GM23338 (cell line): ENCODE results near the gene IL12RB1. TPM values are rescaled to one million over a fixed set of nuclear protein-coding genes. Genes with fewer than 3 reads are reported as not detected.

ENCODE experiments used
- ATAC-seq: fragments of 200-7000 bp; cut with Tn5 transposase; 3 replicates; pipeline ENCODE4 v1.9.1; 2020
- DNase-seq: peaks from one replicate; pipeline ENCODE4 v3.0.0-alpha.2; 2015; ENCODE audit warnings: low spot score
- H2AFZ ChIP-seq: fragments of 200-600 bp; sonication (generic); 2 replicates; pipeline ENCODE4 v1.8.0; 2016; ENCODE audit warnings: antibody characterized with exemption, mild to moderate bottlenecking, moderate library complexity
- H3F3A ChIP-seq: fragments of 200-600 bp; sonication (generic); replicated peaks from 2 replicates; pipeline ENCODE4 v1.8.0; 2017; ENCODE audit warnings: antibody characterized with exemption, mixed run types, low read depth
- H3K27ac ChIP-seq: fragments of 200-600 bp; sonication (generic); 2 replicates; pipeline ENCODE4 v1.6.1; 2016; ENCODE audit warnings: low read depth
- H3K27me3 ChIP-seq: fragments of 200-600 bp; sonication (generic); 2 replicates; pipeline ENCODE4 v1.8.0; 2016; ENCODE audit warnings: mild to moderate bottlenecking, mixed run types, moderate library complexity; ENCODE audit not compliant: insufficient read depth
- H3K36me3 ChIP-seq: fragments of 200-600 bp; sonication (generic); 2 replicates; pipeline ENCODE4 v1.8.0; 2016; ENCODE audit warnings: mild to moderate bottlenecking; ENCODE audit not compliant: insufficient read depth
- H3K4me1 ChIP-seq: fragments of 200-600 bp; sonication (generic); 2 replicates; pipeline ENCODE4 v1.8.0; 2016; ENCODE audit warnings: mild to moderate bottlenecking, moderate library complexity; ENCODE audit not compliant: insufficient read depth
- H3K4me2 ChIP-seq: fragments of 200-600 bp; sonication (generic); 2 replicates; pipeline ENCODE4 v1.7.1; 2017; ENCODE audit warnings: mixed run types
- H3K4me3 ChIP-seq: fragments of 200-600 bp; sonication (generic); 2 replicates; pipeline ENCODE4 v1.6.1; 2016; ENCODE audit warnings: mixed run types
- H3K79me2 ChIP-seq: fragments of 200-600 bp; sonication (generic); replicated peaks from 2 replicates; pipeline ENCODE4 v1.8.0; 2017; ENCODE audit warnings: mild to moderate bottlenecking; ENCODE audit not compliant: insufficient read depth
- H3K9me2 ChIP-seq: fragments of 200-600 bp; sonication (generic); 2 replicates; pipeline ENCODE4 v1.8.0; 2017; ENCODE audit not compliant: insufficient read depth
- H4K20me1 ChIP-seq: fragments of 200-600 bp; sonication (generic); replicated peaks from 2 replicates; pipeline ENCODE4 v1.8.0; 2017; ENCODE audit warnings: mild to moderate bottlenecking; ENCODE audit not compliant: insufficient read depth
- H3K27ac Mint-ChIP-seq: 2 replicates; pipeline ENCODE4 v1.8.0; 2020; ENCODE audit warnings: inconsistent platforms, mild to moderate bottlenecking, moderate library complexity, mixed read lengths
- H3K27me3 Mint-ChIP-seq: 3 replicates; pipeline ENCODE4 v1.8.0; 2022; ENCODE audit warnings: low read depth, mild to moderate bottlenecking, moderate library complexity, mixed read lengths, inconsistent platforms; ENCODE audit not compliant: insufficient read depth, poor library complexity
- H3K36me3 Mint-ChIP-seq: 3 replicates; pipeline ENCODE4 v1.8.0; 2021; ENCODE audit warnings: low read depth, mild to moderate bottlenecking, inconsistent platforms, moderate library complexity, mixed read lengths
- H3K4me1 Mint-ChIP-seq: 3 replicates; pipeline ENCODE4 v1.8.0; 2020; ENCODE audit warnings: mild to moderate bottlenecking, inconsistent platforms, mixed read lengths
- H3K4me3 Mint-ChIP-seq: 3 replicates; pipeline ENCODE4 v1.8.0; 2021; ENCODE audit warnings: moderate library complexity, mild to moderate bottlenecking, inconsistent platforms, mixed read lengths
- H3K9me3 Mint-ChIP-seq: 3 replicates; pipeline ENCODE4 v1.8.0; 2020; ENCODE audit warnings: moderate library complexity, mild to moderate bottlenecking, inconsistent platforms, mixed read lengths
- EZH2 ChIP-seq: fragments of 200-600 bp; sonication (generic); IDR thresholded peaks from one replicate; pipeline ENCODE4 v1.8.0; 2017; ENCODE audit warnings: antibody characterized with exemption, mild to moderate bottlenecking, low read depth; ENCODE audit not compliant: unreplicated experiment
- EZH2phosphoT487 ChIP-seq: fragments of 200-600 bp; sonication (generic); IDR thresholded peaks from one replicate; pipeline ENCODE4 v1.8.1; 2018; ENCODE audit warnings: antibody characterized with exemption; ENCODE audit not compliant: unreplicated experiment
- JUNB ChIP-seq: IDR thresholded peaks from one replicate; pipeline ENCODE4 v1.6.1; 2016; ENCODE audit warnings: antibody characterized with exemption; ENCODE audit not compliant: unreplicated experiment
- NANOG ChIP-seq: IDR thresholded peaks from 2 replicates; pipeline ENCODE4 v1.6.1; 2016; ENCODE audit warnings: antibody characterized with exemption, borderline replicate concordance
- POLR2AphosphoS5 ChIP-seq: IDR thresholded peaks from 2 replicates; pipeline ENCODE4 v1.6.1; 2016; ENCODE audit warnings: antibody characterized with exemption, low read depth
- STAT1 ChIP-seq: IDR thresholded peaks from one replicate; pipeline ENCODE4 v1.6.1; 2016; ENCODE audit warnings: antibody characterized with exemption; ENCODE audit not compliant: unreplicated experiment
- ZNF331 ChIP-seq: fragments of 250-450 bp; sonication (Bioruptor Pico); IDR thresholded peaks from 2 replicates; pipeline ENCODE4 v1.5.0; 2020; ENCODE audit warnings: low read depth, mild to moderate bottlenecking, moderate library complexity
- polyA plus RNA-seq: library from polyadenylated mRNA; unstranded; fragments of >200 nt; fragmentation: Nextera tagmentation; extraction: Ambion mirVana; gene quantifications from 2 replicates; pipeline ENCODE4 v1.2.1, GENCODE V29; 2016
- total RNA-seq: library from RNA; depleted of rRNA; stranded (reverse); fragments of >200 nt; shearing (Covaris generic); gene quantifications from 2 replicates; pipeline ENCODE4 v1.2.3, GENCODE V29; 2014
- TF ChIP-seq, protein P1 (sequence below): IDR thresholded peaks from one replicate; pipeline ENCODE4 v1.6.1; 2018; ENCODE audit warnings: antibody characterized with exemption; ENCODE audit not compliant: unreplicated experiment
- TF ChIP-seq, protein P2 (sequence below): IDR thresholded peaks from 2 replicates; pipeline ENCODE4 v1.6.1; 2016; ENCODE audit warnings: antibody characterized with exemption
- TF ChIP-seq, protein P3 (sequence below), 2 experiments: fragments of 200-600 bp in 1 of 2; sonication (generic) in 1 of 2; conservative IDR thresholded peaks; 2 replicates each; pipeline versions ENCODE4 v1.5.1 to v1.6.1; 2016 to 2017; ENCODE audit warnings: antibody characterized with exemption in 2 of 2, low read depth in 2 of 2, mild to moderate bottlenecking in 2 of 2, moderate library complexity in 1 of 2

Gene IL12RB1
- total and polyA plus RNA-seq, 2 experiments from 2014 or later, result not detected

DNA sequence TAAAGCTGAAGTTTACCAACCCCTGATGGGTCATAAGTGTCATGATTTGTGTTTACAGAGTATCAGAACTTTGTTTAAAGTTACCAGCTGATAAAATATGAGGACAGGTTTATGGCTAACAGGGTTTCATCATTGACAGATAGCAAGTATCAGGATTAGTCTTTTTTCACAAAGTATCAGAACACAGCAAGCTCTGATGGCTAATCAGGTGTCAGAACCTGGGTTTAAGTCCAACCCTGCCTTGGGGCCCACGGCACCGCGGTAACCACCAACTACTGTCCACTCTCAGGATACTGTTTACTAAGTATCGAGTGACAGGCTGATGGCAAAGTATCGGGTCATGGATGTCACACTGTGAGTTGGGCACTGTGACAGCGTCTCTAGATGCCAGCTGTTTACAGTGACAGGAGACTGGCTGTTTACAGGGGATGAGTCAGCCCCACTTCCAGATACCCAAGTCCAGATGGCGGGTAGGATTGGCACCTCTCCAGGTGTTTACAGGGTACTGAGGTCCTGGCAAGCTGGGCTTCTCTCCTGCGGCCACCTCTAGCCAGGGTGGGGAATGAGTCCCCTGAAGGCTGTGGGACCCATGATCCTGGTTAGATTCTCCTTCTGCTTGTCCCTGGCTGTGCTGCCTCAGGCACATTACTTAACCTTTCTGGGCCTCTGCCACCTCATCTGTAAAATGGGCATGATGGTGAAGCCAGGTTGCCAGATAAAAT lies 57.0 kb downstream of the IL12RB1 start (continued):
- TF ChIP-seq, protein P1, sequence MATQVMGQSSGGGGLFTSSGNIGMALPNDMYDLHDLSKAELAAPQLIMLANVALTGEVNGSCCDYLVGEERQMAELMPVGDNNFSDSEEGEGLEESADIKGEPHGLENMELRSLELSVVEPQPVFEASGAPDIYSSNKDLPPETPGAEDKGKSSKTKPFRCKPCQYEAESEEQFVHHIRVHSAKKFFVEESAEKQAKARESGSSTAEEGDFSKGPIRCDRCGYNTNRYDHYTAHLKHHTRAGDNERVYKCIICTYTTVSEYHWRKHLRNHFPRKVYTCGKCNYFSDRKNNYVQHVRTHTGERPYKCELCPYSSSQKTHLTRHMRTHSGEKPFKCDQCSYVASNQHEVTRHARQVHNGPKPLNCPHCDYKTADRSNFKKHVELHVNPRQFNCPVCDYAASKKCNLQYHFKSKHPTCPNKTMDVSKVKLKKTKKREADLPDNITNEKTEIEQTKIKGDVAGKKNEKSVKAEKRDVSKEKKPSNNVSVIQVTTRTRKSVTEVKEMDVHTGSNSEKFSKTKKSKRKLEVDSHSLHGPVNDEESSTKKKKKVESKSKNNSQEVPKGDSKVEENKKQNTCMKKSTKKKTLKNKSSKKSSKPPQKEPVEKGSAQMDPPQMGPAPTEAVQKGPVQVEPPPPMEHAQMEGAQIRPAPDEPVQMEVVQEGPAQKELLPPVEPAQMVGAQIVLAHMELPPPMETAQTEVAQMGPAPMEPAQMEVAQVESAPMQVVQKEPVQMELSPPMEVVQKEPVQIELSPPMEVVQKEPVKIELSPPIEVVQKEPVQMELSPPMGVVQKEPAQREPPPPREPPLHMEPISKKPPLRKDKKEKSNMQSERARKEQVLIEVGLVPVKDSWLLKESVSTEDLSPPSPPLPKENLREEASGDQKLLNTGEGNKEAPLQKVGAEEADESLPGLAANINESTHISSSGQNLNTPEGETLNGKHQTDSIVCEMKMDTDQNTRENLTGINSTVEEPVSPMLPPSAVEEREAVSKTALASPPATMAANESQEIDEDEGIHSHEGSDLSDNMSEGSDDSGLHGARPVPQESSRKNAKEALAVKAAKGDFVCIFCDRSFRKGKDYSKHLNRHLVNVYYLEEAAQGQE, result no peak
- no peak for TF ChIP-seq EZH2phosphoT487
- TF ChIP-seq STAT1, result no peak
- TF ChIP-seq ZNF331 (CRISPR knock-in tag), result no peak
- TF ChIP-seq NANOG, result no peak

DNA sequence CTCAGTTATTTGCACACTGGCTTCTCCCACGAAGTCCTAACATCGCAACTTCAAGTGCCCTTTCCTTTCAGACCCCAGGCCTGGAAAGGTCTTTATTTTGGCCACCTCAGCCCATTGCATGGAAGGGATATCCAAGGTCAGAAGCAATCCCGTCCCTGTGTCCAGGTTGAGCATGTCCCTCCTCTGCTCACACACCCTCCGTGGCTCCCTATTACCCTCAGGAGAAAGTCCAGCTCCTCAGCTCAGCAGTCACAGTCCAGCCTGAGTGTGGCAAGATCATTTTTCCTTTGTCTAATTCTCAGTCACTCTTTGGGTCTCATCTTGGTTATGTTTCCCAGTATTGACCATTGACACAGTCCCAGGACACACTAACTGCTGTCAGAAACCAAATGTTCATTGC lies 59.6 kb downstream of the IL12RB1 start:
- H3K27me3 Mint-ChIP-seq, result peaks cover 11% of the 10 kb centered on the region
- DNase-seq, result no peak

More for the DNA sequence above, 59.6 kb downstream of the IL12RB1 start:
- H3K9me2 ChIP-seq, result no peaks in the 10 kb centered on the region
- no peak overlapping the region for H3K27ac ChIP-seq
- no peaks in the 10 kb centered on the region for H3K27me3 ChIP-seq
- no peaks in the 10 kb centered on the region for H3K36me3 ChIP-seq
- TF ChIP-seq STAT1 (no peak), POLR2AphosphoS5 (no peak), NANOG (no peak), EZH2 (no peak), JUNB (no peak), EZH2phosphoT487 (no peak), ZNF331 (CRISPR knock-in tag) (no peak)
- TF ChIP-seq, protein P2, sequence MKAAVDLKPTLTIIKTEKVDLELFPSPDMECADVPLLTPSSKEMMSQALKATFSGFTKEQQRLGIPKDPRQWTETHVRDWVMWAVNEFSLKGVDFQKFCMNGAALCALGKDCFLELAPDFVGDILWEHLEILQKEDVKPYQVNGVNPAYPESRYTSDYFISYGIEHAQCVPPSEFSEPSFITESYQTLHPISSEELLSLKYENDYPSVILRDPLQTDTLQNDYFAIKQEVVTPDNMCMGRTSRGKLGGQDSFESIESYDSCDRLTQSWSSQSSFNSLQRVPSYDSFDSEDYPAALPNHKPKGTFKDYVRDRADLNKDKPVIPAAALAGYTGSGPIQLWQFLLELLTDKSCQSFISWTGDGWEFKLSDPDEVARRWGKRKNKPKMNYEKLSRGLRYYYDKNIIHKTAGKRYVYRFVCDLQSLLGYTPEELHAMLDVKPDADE, result no peak
- TF ChIP-seq, protein P1, result no peak
- TF ChIP-seq, protein P3, sequence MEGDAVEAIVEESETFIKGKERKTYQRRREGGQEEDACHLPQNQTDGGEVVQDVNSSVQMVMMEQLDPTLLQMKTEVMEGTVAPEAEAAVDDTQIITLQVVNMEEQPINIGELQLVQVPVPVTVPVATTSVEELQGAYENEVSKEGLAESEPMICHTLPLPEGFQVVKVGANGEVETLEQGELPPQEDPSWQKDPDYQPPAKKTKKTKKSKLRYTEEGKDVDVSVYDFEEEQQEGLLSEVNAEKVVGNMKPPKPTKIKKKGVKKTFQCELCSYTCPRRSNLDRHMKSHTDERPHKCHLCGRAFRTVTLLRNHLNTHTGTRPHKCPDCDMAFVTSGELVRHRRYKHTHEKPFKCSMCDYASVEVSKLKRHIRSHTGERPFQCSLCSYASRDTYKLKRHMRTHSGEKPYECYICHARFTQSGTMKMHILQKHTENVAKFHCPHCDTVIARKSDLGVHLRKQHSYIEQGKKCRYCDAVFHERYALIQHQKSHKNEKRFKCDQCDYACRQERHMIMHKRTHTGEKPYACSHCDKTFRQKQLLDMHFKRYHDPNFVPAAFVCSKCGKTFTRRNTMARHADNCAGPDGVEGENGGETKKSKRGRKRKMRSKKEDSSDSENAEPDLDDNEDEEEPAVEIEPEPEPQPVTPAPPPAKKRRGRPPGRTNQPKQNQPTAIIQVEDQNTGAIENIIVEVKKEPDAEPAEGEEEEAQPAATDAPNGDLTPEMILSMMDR (conservative IDR thresholded peaks at IDR 0.05; ENCODE audit: low read depth in 2 of 2), result no peak
- no peaks in the 10 kb centered on the region for H3K79me2 ChIP-seq
- H2AFZ ChIP-seq, result no peak overlapping the region
- H3K4me3 ChIP-seq, result no peak overlapping the region
- no peaks in the 10 kb centered on the region for H4K20me1 ChIP-seq
- H3K4me1 Mint-ChIP-seq, result peaks cover 4% of the 10 kb centered on the region
- no peaks in the 10 kb centered on the region for H3F3A ChIP-seq
- H3K9me3 Mint-ChIP-seq, result no peaks in the 10 kb centered on the region
- no peak overlapping the region for H3K27ac Mint-ChIP-seq
- ATAC-seq, result no peak
- H3K4me1 ChIP-seq, result no peaks in the 10 kb centered on the region
- no peak overlapping the region for H3K4me2 ChIP-seq
- H3K36me3 Mint-ChIP-seq, result no peaks in the 10 kb centered on the region
- H3K4me3 Mint-ChIP-seq, result no peak overlapping the region
